Suprapubic skin (tissue), 4 donors: ENCODE measurements around the gene GPR137B.

Experiments
- POLR2A ChIP-seq, 2 donors: fragments of 450-650 bp; IDR thresholded peaks; one replicate each; pipeline ENCODE4 v1.6.1; 2017; ENCODE audit warnings: antibody characterized with exemption in 2 of 2, mild to moderate bottlenecking in 2 of 2, moderate library complexity in 2 of 2
- POLR2AphosphoS5 ChIP-seq, 3 donors: sonication (generic); formaldehyde crosslinking; IDR thresholded peaks; one replicate each; pipeline ENCODE4 v1.6.1; 2017; ENCODE audit warnings: antibody characterized with exemption in 3 of 3
- TF ChIP-seq, protein P1 (sequence below), 2 donors: fragments of 200-600 bp in 1 of 2; fragments of 450-650 bp in 1 of 2; sonication (generic) in 1 of 2; IDR thresholded peaks; one replicate each; pipeline ENCODE4 v1.5.1; 2016 to 2019; ENCODE audit warnings: antibody characterized with exemption in 2 of 2, mild to moderate bottlenecking in 1 of 2, moderate library complexity in 1 of 2

- TF ChIP-seq POLR2A (IDR thresholded peaks at IDR 0.05) (no peak), POLR2AphosphoS5 (IDR thresholded peaks at IDR 0.05) (no peak)
- TF ChIP-seq, protein P1, sequence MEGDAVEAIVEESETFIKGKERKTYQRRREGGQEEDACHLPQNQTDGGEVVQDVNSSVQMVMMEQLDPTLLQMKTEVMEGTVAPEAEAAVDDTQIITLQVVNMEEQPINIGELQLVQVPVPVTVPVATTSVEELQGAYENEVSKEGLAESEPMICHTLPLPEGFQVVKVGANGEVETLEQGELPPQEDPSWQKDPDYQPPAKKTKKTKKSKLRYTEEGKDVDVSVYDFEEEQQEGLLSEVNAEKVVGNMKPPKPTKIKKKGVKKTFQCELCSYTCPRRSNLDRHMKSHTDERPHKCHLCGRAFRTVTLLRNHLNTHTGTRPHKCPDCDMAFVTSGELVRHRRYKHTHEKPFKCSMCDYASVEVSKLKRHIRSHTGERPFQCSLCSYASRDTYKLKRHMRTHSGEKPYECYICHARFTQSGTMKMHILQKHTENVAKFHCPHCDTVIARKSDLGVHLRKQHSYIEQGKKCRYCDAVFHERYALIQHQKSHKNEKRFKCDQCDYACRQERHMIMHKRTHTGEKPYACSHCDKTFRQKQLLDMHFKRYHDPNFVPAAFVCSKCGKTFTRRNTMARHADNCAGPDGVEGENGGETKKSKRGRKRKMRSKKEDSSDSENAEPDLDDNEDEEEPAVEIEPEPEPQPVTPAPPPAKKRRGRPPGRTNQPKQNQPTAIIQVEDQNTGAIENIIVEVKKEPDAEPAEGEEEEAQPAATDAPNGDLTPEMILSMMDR (IDR thresholded peaks at IDR 0.05) = no peak
Observed at GRCh38 chr1:236131916-236132315, 10.4 kb upstream of the GPR137B start.
